ENCODE results near the gene MTHFD2L.
"Not testable (repeated sequence)": the region's sequence is repeated elsewhere in the genome, so short reads cannot be mapped to it uniquely, and the experiment has no call there.

The MTHFD2L gene

DNA sequence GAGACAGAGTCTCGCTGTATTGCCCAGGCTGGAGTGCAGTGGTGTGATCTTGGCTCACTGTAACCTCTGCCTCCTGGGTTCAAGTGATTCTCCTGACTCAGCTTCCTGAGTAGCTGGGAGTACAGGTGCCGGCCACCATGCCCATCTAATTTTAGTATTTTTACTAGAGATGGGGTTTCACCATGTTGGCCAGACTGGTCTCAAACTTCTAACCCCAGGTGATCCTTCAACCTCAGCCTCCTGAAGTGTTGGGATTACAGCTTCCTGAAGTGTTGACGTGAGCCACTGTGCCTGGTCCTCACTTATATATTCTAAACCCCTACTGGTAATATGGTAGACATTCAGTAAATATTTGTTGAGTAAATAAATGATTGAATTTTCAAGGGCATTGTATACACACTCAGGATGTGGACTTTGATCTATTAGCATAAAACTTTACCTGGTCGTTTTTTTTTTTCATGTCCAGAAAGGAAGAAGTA, 33.0 kb downstream of the MTHFD2L start:
- no peak for DNase-seq

DNA sequence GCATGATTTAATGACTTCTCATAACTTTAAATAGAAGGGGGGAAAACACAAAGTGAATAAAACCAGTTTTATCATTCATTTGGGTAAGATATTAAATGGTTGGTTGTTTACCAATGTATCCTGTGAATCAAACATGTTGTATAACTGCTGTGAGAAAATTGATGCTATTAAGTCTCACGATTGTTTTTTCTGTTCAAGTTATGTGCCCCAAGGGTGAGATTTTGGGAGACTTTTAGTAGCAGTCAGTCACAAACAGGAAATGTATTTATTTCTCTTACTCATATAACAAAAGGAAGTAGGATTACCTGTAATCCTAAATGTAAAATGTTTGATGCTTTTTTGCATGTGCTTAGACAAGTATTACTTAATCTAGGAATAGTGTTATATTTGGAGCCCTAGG, 39.2 kb downstream of the MTHFD2L start:
- DNase-seq, result no peak

DNA sequence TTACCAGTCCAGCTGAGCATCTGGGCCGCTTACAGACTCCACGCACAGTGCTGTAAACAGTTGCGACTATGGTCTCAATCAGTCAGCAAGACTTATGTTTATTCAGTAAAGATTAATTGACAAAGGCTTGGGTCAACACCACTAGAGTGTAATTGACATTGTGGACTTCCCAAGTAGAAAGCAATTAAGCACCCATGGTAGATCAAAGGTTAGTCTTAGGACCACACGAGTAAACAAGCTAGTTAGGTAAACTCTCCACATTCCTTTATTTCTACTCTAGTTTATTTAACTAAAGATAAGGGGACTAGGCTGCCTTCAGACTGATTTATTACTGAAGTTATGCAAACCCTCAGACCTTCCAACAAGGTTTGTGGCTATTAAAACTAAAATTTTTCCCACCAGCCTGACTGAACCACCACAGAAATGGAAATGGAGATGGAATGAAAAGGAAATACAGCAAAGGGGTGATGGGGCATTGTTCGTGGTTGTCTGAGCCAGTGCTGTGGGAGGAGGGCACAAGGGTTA, 44.2 kb downstream of the MTHFD2L start:
- no peak for DNase-seq

DNA sequence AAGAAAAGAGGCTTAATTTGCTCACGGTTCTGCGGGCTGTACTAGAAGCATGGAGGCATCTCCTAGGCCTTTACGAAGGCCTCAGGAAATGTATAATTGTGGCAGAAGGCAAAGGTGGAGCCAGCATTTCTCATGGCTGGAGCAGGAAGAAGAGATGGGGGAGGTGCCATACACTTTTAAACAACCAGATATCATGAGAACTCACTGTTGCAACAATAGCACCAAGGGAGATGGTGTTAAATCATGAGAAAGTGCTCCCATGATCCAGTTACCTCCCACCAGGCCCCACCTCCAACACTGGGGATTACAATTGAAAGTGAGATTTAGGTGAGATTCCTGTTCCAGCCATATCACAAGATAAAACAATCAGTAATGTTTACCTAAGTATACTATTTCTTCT, 45.5 kb downstream of the MTHFD2L start:
- DNase-seq, result no peak

DNA sequence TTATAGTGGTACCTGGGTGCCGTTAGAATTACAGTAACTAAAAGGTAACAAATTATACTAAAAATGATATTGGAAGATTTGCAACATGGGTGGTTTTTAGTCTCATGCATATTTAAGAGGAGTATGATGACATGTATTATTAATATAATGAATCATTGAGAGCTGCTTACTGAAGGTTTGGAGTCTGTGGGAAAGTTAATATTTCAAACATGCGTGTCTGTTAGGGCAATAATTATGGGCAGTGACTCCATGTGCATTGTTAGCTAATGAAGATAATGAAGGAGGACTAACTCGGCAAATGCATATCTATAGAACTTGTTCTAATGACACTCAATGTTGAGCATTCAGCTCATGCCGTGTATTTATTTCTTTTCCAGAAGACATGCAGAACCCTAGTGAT, 47.1 kb downstream of the MTHFD2L start:
- no peak for DNase-seq

DNA sequence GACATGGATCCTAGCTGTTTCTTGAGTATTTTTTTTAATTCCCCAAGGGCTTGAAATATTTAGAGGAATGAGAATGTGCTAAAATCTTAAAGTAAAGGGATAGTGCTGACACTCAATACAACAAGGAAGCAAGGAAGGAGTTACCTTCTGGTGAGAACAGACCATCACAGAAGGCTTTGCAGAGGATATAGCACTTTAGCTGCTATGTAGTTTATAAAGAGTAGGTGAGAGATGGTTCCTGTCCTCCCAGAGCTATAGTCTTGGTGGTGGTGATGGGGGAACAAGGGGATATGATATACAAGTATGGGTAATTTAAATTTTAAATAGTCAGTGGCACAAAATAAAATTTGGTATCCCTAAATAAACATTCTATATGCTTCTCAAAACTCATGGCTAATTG, 47.6 kb downstream of the MTHFD2L start:
- DNase-seq, result peak; percentile 28

DNA sequence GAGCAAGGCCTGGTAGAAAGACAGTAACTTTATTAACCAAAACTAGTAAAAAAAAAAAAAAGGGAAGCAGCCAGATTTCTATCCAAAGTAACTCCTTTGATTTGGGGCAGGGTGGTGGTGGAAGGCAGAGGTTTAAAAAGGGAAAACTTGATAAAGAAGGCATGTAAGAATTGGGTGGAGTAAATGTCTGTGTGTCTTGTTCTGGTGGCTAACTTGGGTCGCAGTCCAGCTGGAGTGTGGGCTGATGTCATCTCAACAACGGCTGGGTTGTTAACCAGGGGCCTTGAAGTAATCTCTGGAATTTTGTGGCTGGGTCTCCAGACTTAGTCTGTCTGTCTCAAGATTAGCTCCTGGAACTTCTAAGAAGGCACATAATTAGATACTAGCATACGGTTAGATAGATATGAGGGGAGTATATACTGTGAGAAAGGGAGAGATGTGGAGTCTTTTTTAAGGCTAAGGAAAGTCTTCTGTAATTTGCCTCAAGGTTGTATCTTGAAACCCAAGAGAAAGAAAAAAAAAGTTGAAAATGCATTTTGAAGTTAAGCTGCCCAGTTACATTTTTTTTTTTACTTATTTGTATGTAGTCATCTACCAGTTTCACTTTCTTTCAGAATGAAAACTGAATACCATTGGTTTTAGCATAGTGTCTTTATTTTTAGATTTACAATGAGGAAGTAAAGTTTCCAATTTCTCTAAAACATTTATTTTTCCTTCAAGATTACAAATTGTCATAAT, 48.3 kb downstream of the MTHFD2L start:
- DNase-seq, result peak; percentile 65

DNA sequence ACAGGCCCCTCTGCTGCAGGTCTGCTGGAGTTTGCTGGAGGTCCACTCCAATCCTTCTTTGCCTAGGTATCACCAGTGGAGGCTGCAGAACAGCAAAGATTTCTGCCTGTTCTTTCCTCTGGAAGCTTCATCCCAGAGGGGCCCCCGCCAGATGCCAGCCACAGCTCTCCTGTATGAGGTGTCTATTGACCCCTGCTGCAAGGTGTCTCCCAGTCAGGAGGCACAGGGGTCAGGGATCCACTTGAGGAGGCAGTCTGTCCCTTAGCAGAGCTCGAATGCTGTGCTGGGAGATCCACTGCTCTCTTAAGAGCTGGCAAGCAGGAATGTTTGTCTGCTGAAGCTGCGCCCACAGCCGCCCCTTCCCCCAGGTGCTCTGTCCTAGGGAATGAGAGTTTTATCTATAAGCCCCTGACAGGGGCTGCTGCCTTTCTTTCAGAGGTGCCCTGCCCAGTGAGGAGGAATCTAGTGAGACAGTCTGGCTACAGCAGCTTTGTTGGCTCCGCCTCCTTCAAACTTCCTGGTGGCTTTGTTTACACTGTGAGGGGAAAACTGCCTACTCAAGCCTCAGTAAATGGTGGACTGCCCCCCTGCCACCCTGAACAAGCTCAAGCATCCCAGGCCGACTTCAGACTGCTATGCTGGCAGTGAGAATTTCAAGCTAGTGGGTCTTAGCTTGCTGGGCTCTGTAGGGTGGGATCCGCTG, 56.7 kb downstream of the MTHFD2L start:
- not testable (repeated sequence) for DNase-seq

DNA sequence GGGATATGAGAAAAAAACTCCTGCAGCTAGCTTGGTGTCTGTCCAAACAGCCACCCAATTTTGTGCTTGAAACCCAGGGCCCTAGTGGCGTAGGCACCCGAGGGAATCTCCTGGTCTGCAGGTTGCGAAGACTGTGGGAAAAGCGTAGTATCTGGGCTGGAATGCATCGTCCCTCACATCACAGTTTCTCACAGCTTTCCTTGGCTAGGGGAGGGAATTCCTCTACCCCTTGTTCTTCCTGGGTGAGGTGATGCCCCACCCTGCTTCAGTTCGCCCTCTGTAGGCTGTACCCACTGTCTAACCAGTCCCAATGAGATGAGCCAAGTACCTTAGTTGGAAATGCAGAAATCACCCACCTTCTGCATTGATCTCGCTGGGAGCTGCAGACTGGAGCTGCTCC, 57.3 kb downstream of the MTHFD2L start:
- DNase-seq, result not testable (repeated sequence)

DNA sequence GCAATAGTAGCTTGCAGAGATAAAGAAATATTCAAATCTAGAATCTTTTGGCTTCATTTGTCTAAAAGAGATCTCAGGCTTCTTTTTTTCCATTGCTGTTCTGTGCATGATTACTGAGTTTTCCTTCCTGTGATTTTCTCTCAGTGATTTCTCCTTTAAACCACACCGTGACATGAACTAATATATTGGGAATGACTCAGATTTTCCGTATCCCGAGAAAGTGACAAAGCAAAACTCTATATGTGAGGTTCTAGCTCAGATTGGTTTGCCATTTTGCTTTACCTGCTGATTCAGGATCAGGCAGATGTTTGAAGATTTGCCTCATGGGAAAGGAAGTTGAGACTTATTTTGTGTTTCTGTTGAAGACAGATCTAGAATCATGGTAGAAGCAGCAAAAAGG, 59.4 kb downstream of the MTHFD2L start:
- no peak for DNase-seq

DNA sequence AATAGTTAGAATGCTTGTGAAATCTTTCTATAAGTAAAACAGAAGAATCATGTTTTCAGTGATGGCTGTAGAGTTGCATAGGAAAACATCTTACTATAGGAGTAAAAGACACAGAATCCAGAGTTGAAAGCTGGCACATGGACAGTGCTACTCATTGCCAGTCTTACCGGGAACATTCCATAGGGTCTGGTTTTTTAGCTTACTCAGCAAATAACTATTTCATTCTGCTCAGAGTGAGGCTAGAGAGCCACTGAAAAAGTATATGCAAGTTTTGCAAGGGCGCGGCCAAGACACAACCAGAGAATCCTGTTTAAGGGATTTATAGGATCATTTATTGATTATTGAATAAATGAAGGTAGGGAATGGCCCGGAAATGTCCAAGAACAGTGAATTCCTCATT, 60.3 kb downstream of the MTHFD2L start:
- DNase-seq, result no peak

DNA sequence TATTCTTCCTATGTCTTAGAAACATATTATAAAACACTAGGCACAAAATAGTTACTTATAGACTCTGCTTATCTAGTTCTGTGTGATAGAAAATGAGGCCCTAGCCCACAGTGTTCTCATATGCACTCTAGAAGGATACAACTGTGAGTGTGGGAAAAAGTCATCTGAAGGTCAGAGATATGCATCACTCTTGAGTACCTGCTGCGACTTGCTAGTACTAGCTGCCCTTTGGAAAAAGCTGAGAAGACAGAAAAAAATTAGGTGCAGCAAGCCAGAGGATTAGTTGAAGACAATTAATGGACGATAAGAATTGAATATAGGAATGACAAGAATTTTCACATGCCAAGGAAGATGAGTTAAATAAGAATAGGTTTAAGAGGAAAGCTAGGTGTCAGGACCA, 61.3 kb downstream of the MTHFD2L start:
- DNase-seq, result no peak

DNA sequence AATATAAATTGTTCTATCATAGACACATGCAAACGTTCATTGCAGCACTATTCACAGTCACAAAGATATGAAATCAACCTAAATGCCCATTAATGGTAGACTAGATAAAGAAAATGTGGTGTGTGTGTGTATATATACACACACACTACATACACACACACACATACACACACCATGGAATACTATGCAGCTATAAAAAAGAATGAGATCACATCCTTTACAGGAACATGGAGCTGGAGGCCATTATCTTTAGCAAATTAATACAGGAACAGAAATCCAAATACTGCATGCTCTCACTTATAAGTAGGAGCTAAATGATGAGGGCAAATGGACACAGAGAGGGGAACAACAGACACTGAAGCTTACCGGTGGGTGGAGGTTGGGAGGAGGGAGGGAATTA, 65.2 kb downstream of the MTHFD2L start:
- DNase-seq, result no peak

DNA sequence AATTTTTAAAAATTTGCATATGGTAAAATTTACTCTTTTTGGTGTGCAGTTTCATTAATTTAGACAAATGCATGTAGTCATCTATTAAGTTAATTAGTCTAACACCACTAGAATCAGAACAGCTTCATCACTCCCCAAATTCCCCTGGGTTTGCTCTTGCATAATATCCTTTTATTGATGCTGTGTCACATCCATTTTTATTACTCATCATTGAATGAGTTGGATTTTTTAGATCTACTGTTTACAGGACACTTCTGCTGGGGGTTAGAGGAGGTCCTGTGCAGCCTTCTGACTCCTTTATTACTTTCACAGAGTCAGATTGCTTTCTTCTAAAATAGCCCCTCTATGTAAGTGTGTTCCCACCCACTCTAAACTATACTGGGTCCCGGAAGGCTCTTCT, 65.9 kb downstream of the MTHFD2L start:
- no peak for DNase-seq

DNA sequence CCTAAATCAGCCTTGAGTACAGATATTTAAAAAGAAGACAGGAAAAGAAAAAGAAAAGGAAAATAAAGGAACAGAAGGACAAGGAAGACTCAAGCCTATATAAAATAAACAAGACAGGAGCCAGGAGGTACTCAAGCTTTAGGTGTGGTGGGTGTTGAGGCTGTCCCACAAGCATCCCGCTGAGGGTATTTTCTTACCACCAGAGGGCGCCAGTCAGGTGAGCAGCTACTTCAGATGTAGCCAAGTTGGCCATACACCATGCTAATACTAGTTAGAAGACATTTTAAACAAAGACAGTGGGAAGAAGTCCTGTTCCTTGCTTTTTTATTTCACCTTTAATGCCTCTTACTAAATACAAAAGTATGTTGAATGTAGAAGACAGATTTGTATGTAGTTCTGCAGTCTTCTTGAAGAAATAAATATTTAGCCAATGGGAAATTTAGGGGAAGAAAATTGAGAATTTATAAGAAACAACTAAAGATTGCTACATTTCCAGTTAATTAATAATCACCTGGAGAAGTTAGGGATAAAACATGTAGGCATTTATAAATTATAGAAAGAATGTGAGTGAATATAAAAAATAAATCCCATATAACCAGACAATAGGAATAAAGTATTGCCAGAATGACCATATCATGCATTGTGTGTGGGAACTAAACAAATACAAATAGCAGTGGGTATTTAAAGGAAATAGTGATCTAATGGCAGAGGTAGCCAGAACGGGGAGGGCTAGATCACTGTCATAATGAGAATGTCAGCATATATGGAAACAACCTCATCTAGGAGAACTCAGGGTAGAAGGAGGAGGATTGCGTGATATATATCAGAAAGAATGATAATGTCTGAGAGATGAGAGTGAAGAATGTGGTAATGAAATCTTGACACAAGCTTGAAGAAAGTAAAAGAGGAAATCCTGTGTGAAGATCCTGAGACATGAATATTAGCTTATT, 71.0 kb downstream of the MTHFD2L start:
- peak; percentile 14 for DNase-seq

DNA sequence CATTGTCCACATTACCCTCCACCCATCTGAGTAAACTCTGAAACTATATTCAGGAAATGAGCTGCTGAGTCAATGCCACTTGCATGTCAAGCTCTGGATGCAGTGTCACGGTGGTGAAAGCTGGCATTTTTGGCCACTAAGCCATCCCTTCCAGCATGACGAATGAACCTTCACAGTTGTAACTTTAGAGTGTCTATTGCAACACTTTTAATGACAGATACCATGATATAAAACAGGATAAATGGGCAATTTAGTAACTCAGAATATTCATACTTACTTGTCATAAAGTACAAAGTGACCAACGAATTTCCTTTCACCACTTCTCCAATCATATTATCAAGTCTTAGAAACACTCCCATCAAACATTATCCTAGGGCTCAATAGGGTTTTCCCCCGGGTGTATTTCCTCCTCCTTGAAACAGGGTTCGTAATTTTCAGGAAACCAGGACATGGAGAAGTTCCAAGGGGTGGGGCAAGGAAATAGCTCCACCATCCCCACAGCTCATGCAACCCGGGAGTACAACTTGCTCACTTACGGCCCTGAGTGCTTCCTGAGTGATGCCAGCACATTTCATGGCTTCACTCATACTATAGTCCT, 73.1 kb downstream of the MTHFD2L start:
- DNase-seq, result no peak

DNA sequence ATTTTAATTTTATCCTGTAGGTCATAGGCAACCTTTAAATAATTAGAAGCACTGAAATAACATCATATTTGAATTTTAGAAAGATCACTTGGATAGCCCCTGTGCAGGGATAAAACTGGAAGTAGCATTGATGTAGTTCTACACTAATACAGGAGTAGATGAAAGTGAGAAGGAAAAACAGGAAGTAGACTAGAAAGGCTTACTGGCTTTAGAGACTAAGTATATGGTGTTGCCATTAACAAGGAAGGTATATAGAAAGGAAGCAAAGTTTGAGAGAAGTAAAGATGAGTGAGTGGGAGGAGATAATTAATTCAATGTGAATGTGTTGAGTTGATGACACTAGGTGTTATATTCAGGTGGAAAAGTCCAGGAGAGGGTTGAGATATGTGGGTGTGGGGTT, 77.2 kb downstream of the MTHFD2L start:
- no peak for DNase-seq

DNA sequence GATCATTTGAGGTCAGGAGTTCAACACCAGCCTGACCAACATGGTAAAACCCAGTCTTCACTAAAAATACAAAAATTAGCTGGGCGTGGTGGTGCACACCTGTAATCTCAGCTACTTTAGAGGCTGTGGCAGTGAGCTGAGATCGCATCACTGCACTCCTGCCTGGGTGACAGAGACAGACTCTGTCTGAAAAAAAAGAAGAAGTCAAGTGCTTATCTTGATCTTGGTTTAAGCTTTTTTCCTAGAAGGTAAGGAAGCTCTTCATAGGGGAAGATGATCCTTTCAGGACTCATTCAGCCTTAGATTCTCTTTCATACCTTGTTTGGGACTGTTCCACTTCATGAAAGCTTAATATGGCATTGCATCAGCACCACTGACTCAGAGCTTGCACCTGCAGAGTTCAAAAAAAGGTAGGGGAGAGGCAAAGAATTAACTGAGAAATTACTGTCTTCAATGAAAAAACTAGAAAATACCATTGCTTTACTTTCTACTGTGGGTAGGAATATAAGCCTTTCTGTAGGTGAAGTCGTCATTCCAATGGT, 79.6 kb downstream of the MTHFD2L start:
- no peak for DNase-seq

DNA sequence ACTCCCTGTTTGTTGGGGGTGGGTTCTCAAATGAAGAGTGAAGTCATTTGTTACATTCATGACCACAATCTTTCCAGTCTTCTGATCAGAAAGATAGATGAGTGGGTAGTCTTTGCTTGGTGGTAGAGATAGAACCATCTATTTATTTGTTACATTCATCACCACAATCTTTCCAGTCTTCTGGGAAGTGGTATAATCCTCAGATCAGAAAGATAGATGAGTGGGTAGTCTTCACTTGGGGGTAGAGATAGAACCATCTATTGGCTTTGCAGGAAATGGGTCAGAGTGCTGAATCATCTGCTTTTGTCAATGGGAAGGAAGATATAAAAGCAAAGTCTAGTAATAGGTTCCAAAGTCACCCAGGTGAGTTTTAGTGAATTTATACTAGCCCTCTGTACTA, 86.1 kb downstream of the MTHFD2L start:
- no peak for DNase-seq

DNA sequence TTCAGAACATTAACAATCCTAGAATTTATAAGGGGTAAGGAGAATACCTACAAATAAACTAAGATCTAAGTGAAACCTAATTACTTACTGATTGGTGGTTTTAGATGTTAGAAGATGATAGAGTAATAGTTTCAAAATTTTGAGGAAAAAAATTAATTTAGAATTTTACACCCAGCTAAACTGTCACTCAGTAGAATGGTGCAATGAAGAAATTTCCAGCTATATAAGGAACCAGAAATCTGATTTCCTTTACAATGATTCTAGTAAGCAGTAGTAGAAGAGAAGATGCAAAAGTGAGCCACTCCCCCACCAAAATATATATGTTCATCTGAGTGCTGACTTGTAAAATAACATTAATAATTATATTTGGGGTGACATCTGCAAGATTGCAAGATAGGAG, 95.0 kb downstream of the MTHFD2L start:
- DNase-seq, result no peak

DNA sequence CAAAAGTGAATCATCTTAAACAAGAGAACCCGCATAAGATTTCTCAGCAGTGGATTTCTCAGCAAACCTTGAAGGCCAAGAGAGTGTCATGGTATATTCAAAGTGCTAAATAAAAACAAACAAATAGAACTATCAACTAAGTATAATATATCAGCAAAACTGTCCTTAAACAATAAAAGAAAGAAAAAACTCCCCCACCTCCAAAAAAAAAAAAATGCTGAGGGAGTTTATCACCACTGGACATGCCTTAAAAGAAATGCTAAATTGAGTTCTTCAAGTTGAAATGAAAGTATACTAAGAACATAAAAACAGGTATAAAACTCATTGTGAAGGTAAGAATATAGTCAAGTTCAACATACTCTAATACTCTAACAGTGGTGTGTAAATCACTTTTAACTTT, 96.5 kb downstream of the MTHFD2L start:
- DNase-seq, result no peak

DNA sequence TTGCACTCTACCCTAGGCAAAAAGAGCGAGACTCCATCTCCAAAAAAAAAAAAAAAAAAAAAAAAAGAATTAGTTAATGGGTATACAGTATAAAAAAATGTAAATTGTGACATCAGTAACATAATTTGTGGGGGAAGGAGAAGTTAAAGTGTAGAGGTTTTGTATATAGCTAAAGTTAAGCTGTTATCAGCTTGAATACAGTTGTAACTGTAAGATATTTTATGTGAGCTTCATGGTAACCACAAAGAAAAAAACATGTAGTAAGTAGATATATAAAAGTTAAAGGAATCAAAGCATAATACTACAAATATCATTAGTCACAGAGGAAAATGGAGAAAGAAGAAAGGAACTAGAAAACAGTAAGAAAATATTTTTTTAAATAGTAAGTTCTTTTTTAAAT, 97.2 kb downstream of the MTHFD2L start:
- DNase-seq, result no peak

DNA sequence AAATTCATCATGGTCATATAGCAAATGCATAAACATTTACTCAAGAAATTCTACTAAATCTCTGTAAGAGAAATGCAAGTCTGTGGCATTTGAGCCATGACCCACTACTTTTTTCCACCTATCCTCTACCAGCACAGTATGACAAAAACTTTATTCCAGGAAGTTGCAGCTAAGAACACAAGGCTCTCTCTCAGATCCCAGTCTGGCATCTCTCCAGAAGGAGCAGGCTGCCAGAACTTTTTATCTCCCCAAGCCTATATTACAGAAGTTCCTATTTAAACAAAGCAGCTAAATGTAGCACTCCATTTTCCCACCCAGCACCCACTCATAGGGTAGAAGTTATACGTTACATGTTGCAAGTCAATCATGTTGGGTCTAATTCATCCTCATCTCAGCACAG, 101.0 kb downstream of the MTHFD2L start:
- DNase-seq, result no peak
